Muscle of back (tissue), 11 donors: ENCODE data around the gene DTX3. TPM values are rescaled to one million over a fixed set of nuclear protein-coding genes. Genes with fewer than 3 reads are reported as not detected.
"Not testable (repeated sequence)": the region's sequence is repeated elsewhere in the genome, so short reads cannot be mapped to it uniquely, and the experiment has no call there.

Source experiments
- DNase-seq, 3 donors: peaks; one replicate each; pipeline versions ENCODE4 v3.0.0 to v3.0.0-alpha.2; 2013
- polyA plus RNA-seq, 10 donors: library from polyadenylated mRNA; unstranded; fragments of 120-200 nt; gene quantifications; one replicate each; pipeline ENCODE4 v1.2.1, GENCODE V29; 2013; ENCODE audit not compliant: insufficient read length in 10 of 10

The DTX3 gene
- polyA plus RNA-seq, 10 donors = 21.8 to 42.7 (median 26.5) TPM

GRCh38 chr12:57581802-57582201, 22.8 kb upstream of the DTX3 start:
- no peak for DNase-seq

- DNase-seq = no peak
Observed at GRCh38 chr12:57582440-57582839, 22.2 kb upstream of the DTX3 start.

- DNase-seq = peak; percentile 71 to 85 (median 81)
Observed at GRCh38 chr12:57583008-57583831, 21.4 kb upstream of the DTX3 start.

GRCh38 chr12:57584050-57584449, 20.6 kb upstream of the DTX3 start:
- DNase-seq = no peak

- DNase-seq = no peak
Observed at GRCh38 chr12:57584690-57585089, 19.9 kb upstream of the DTX3 start.

GRCh38 chr12:57585156-57585555, 19.5 kb upstream of the DTX3 start:
- no peak for DNase-seq

GRCh38 chr12:57586128-57586527, 18.5 kb upstream of the DTX3 start:
- DNase-seq = no peak

- no peak for DNase-seq
Observed at GRCh38 chr12:57586832-57587429, 17.7 kb upstream of the DTX3 start.

- DNase-seq = not testable (repeated sequence)
Observed at GRCh38 chr12:57588951-57589610, 15.5 kb upstream of the DTX3 start.

GRCh38 chr12:57590479-57590863, 14.2 kb upstream of the DTX3 start:
- no peak for DNase-seq

GRCh38 chr12:57590864-57591781, 13.5 kb upstream of the DTX3 start, which contains the start of gene PIP4K2C:
TSS of gene PIP4K2C (plus strand) at chr12:57591192. CDS start at chr12:57591290, 98 bp downstream.
- DNase-seq = peak in 2 of 3 donors; percentile 75 to 85

- no peak for DNase-seq
Observed at GRCh38 chr12:57591782-57592325, 12.8 kb upstream of the DTX3 start.

- DNase-seq = no peak
Observed at GRCh38 chr12:57592551-57593165, 12.0 kb upstream of the DTX3 start.

GRCh38 chr12:57593187-57593586, 11.4 kb upstream of the DTX3 start:
- DNase-seq = no peak

GRCh38 chr12:57600395-57600794, 4.2 kb upstream of the DTX3 start:
- no peak for DNase-seq

- no peak for DNase-seq
Observed at GRCh38 chr12:57602544-57602943, 2.1 kb upstream of the DTX3 start.

- no peak for DNase-seq
Observed at GRCh38 chr12:57603324-57603723, 1.3 kb upstream of the DTX3 start.

- DNase-seq = peak in 2 of 3 donors; percentile 77 to 87
Observed at GRCh38 chr12:57603815-57604453, 690 bp upstream of the DTX3 start.

GRCh38 chr12:57604992-57605810, 577 bp downstream of the DTX3 start:
- DNase-seq = peak in 1 of 3 donors; percentile 67
